GM12865 (cell line): ENCODE data around the gene NACC2.

Experiments
- DNase-seq: peaks from one replicate; pipeline ENCODE4 v3.0.0; 2010; ENCODE audit warnings: low read depth
- H3K4me3 ChIP-seq: 2 replicates; pipeline ENCODE4 v1.5.1; 2011; ENCODE audit warnings: mild to moderate bottlenecking, low read depth, low read length, control low read depth
- CTCF ChIP-seq: IDR thresholded peaks from 2 replicates; pipeline ENCODE4 v1.5.1; 2011; ENCODE audit warnings: low read length, control low read depth, low read depth, inconsistent platforms; ENCODE audit not compliant: insufficient read depth; ENCODE audit errors: missing control alignments

Gene NACC2

GRCh38 chr9:135993409-135993742 lies 101.7 kb downstream of the NACC2 start:
- TF ChIP-seq CTCF = no peak
- no peak for DNase-seq
- no peak overlapping the region for H3K4me3 ChIP-seq

GRCh38 chr9:135992486-135993408 lies 102.3 kb downstream of the NACC2 start:
- no peak overlapping the region for H3K4me3 ChIP-seq
- TF ChIP-seq CTCF = no peak
- peak; percentile 50 for DNase-seq

GRCh38 chr9:135991771-135992170 lies 103.3 kb downstream of the NACC2 start:
- TF ChIP-seq CTCF = no peak
- no peak overlapping the region for H3K4me3 ChIP-seq
- no peak for DNase-seq

GRCh38 chr9:135990468-135991429 lies 104.3 kb downstream of the NACC2 start:
- no peak for TF ChIP-seq CTCF
- H3K4me3 ChIP-seq = no peak overlapping the region
- DNase-seq = peak; percentile 85

- TF ChIP-seq CTCF = no peak
- DNase-seq = no peak
- H3K4me3 ChIP-seq = no peak overlapping the region
Measured at GRCh38 chr9:135989722-135990467, 105.2 kb downstream of the NACC2 start.

GRCh38 chr9:135989157-135989556 lies 105.9 kb downstream of the NACC2 start:
- H3K4me3 ChIP-seq = no peak overlapping the region
- no peak for TF ChIP-seq CTCF
- DNase-seq = no peak
